Placental pericyte (primary cell): ENCODE measurements around the gene DEPDC7. TPM values are rescaled to one million over a fixed set of nuclear protein-coding genes. Genes with fewer than 3 reads are reported as not detected.

Experiments used
- small RNA-seq: library from RNA; depleted of rRNA; stranded (forward); fragments of <200 nt; gene quantifications from one replicate; pipeline ENCODE3, GENCODE V24; 2012; ENCODE audit warnings: low replicate concordance
- total RNA-seq: library from RNA; depleted of rRNA; stranded (reverse); fragments of >200 nt; gene quantifications from 2 replicates; pipeline ENCODE4 v1.2.3, GENCODE V29; 2012

Gene DEPDC7
- total RNA-seq, result 2.6 and 16.8 TPM in 2 replicates

DNA sequence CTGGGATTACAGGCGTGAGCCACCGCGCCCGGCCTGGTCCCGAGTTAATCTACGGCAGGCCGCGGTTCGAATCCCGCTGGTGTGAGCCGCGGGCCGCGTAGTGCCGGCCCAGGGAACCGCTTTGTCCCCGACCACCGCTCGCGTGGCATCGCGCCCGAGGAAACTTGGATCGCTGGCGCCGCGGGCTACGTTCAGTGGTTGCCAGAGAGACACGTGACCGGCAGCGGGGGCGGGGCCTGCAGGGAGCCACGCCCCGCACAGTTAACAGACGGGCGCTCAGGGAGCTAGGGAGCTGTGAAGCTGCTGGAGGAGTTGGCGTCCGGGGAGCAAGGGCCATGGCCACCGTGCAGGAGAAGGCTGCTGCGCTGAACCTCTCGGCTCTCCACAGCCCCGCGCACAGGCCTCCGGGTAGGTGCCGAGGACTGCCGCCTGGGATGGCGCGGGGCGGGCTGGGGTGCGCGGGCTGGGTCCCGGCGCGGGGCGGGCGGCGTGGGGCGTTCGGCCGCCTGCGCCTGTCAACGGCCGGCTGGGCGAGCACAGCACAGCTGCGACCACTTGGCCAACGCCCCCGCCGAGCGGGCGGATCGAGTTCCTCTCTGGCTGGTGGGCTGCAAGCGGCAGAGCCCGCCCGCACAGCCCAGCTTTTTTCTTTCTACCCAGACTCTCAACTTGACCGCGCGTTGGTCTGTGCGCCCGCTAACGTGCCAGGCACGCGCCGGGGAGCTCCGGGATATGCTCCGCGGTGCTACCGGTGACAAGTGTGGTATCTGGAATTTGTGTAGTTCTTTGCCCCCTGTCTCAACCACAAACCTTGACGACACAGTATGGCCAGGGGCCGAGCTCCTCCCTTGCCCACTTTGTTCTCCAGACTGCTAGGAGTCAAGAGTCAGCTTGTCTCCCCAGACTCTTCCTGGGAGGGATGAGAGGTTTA, at the start of gene DEPDC7:
DEPDC7 (plus strand) TSS at position 258 of the 931 bp plus-strand sequence; CDS start at position 336, 78 bp downstream.

DNA sequence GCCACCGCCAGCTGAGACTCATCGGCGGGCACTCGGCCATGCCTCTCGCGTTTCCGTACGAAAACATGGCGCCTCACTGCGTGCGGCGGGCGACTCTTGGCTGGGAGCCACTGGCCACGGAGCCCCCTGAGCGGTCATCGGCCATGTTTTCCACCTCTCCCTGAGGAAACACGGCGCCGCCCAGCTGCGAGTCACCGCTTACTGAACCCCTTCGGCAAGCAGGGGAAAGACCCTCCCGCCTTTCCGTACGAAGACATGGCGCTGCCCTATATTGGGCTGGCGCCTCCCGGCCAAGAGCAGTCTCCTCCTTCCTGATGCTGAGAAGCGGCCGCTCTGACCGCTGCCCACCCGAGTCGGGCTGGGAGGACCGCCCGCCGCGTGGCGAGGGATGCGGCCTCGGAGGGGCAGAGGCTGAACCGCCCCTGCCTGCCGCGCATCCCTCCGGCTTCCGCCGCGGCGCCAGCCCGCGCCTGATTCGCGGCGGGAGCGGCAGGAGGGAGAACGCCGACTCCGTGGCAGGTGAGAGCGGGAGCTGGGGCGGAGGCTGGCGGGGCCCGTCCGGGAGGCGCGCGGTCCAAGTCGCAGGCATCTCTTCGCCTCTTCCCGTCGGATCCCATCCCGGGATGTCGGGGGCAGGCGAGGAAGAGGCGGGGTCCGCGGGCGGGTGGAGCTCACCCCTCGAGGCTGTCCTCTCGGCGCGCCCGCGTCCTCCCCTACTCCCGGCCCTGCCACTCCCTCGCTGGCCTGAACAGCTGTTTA, 23.8 kb downstream of the DEPDC7 start, which contains the start of gene TCP11L1:
TCP11L1 (plus strand) TSS at position 299 of the 759 bp plus-strand sequence. CDS start 4,202 bp downstream, outside the sequence.

Small RNAs within 50 kb of the gene (small RNA-seq; reads per million reads assigned to genes)
- not detected for gene RF00019

Other genes starting within 250 kb of the DEPDC7 start
- gene CCDC73, start 221.2 kb upstream of the DEPDC7 start, total RNA-seq, result not detected in 2 replicates
- gene PRRG4, start 186.0 kb upstream of the DEPDC7 start, total RNA-seq, result under 0.01 TPM in 1 of 2 replicates, not detected in the other
- gene QSER1, start 123.1 kb upstream of the DEPDC7 start, total RNA-seq, result 15.3 and 24.5 TPM in 2 replicates
- 24.9 and 41.2 TPM in 2 replicates for gene TCP11L1, start 23.7 kb downstream of the DEPDC7 start, total RNA-seq
- 16.9 and 27.8 TPM in 2 replicates for gene CSTF3, start 145.6 kb downstream of the DEPDC7 start, total RNA-seq
- gene HIPK3, start 241.5 kb downstream of the DEPDC7 start, total RNA-seq, result 125 and 128 TPM in 2 replicates